Activated CD8-positive, alpha-beta memory T cell treated with anti-CD3 and anti-CD28 coated beads, Interleukin-2, amount 50 U/mL, for 4 hours (primary cell): ENCODE data around the gene RNASE8.

Experiments used
- DNase-seq: peaks from one replicate; pipeline ENCODE4 v3.0.0-alpha.2; 2020

Gene RNASE8

DNA sequence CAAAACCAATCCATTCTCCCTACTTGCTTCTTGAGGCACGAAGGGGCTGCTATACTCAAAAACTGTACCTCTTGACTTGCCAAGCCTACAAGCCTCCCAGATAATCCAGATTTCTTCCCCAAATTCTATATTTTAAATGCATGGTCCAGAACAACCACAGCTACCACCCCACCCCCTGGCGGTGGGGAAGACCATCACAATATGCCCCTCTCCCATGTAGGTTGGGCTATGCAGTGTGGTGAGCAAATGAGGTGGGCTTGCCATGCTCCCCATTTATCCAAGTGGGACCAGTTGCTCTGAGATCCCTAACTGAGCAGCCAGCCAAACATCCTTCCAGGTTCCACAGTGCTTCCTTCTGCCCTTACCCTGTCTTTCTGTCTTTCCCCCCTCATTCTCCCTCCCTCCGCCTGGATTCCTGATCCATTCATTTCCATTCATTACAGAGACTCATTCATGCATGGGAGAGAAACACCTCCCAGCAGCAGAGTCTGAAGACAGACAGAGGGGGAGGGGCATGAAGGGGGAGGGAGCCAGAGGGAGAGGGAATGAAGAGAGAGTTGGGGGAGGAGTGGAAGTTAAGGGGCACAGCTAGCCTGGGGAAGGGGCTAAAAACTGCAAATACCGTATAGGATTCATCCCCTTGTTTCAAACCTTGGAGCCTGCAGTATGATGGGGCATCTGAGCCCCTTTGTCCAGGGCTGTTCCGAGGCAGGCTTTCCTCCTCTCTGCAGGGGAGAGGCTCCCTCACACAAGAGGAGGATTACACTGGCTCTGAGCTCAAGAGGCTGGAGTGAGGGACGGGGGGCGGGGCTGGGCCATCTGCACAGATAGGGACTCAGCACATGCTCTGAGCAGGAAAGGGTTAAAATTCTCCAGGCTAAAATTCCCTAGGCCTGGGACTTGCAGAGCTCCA lies 36.4 kb downstream of the RNASE8 start:
- no peak for DNase-seq

DNA sequence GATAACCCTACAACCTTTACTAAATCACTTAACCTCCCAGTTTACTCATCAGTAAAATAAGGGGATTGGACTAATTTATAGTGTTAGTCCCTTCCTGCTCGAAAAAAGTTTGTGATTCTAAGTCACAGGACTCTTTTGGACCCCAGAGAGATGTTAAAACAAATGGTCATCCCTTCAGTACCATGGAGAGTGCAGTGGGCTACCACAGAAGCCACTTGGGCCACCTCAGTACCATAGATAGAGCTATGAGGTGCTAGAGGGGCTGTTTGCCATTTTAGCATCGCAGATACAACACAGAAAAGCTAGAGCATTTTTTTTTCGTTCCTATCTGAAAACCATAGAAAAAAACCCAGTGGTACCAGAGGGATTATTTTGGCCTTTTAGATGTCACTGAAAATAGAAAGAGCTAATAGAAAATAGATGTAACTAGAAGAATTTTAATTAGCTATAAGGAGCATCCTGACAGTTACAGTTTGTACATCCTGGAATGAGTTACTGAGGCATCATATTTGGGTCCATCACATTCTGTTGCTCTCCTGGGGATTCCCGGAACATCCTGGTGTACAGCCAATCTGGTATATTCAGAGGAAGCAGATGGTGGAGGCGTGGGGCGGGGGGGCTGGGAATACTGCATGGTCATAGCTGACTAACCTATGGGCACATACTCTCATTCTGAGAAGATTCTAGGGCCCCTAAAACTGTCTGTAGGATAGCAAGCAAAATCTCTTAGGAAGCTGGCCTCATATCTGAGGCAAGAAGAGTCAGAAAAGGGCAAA lies 38.0 kb downstream of the RNASE8 start:
- DNase-seq, result no peak

DNA sequence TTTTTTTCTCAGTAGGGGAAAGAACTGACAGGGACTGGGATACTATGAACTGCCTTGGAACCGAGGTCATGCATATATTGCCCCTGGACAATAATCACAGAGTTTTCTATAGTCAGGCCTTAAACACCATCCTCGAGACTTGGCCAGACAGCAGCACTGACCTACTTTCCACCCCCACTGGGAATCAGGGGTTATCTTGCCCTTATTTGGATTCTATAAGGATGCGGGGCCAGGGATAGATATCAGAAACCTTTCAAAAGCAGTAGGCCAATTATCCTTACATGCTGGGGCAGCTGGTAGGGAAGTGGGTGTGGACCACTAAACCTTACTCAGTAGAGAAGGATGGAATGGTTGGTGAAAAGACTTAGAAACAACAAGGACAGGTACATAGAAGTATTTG lies 38.8 kb downstream of the RNASE8 start:
- DNase-seq, result no peak

DNA sequence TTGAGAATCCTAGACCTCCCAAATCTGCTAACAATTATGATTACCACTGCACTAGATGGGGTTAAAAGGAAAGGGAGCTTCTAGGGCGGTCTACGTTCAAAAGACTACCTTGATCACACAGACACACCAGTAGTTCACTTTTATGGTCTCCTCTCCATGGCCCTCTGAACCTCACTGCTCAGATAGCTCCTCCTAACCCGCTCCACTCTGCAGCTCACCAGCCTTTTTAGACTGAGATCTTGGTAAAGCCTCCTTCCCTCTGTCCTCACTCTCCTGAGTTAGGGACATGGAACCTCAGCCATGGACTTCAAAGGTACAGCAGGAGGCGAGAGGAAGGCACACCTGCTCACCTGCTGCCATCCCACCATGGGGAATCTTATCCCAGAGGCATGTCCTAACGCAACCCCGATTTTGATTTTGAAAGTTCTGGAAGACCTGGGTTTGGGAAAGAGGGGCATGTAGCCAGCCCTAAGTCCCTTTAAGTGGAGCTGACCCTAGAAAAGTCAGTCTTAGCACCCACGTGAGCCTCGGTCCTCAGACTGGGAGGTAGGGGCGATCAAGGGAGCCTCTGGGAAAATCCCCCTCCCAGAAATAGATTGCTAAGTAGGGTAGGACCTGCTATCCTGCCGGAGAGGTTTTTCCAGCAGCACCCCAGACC lies 39.5 kb downstream of the RNASE8 start:
- no peak for DNase-seq

DNA sequence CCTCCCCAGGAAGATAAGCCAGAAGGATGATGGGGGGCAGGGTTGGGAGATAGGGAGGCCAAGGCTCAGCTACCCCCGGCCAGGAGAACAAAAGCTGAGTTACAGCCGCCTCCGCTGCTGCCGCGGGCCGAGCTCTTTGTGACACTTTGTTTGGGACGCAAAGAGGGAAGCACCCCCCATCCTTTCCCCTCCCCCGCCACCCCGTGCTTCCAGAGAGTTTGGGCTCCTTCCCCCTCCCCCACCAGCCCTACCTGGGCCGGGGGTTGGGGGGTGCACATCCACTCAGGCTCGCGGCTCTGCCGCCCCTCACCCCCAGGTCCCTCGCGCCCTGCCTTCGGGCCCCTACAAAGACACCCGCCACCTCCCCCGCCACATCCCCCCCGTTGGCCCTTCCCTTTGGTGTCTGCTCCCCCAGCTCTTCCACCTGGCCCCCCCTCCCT lies 40.0 kb downstream of the RNASE8 start:
- DNase-seq, result no peak

DNA sequence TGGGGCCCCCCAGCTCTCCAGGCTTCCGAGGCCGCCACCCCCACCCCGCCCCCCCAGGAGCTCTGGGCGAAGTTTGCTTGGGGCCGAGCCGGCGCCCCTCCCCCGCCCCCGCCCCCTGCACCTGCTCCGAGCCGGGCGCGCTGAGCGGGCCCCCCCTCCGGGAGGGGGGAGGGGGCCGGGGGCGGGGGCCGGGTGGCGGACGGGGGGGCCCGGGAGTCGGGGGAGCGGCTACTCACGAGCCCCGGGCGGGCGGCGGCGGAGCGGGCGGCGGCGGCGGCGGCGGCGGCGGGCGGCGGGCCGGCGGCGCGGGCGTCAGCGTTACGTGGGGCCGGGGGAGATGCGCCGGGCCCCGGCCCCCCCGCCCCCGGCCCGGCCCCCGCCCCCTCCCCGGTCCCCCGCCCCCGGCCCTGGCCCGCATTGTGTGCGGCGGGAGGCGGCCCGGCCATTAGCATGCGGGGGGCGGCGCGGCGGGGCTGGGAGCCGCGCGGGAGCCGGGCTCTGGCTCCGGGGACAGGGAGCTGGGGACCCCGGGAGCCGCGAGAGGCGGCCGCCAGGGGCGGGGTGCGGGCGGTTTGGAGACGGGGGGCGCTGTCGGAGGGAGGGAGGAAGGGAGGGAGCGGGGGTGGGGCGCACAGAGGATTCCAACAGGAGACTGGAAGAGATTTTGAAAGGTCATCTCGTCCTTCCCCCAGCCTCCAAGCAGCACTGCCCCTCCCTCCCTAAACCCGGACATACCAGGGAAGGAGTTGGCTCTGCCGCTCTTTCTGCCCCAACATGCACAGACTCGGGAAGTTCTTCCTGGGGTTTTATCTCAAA lies 40.7 kb downstream of the RNASE8 start, which contains the start of gene ZNF219:
ZNF219 (minus strand) TSS at position 580 of the 816 bp plus-strand sequence. CDS start 5,064 bp downstream, outside the sequence.
- DNase-seq, result no peak

DNA sequence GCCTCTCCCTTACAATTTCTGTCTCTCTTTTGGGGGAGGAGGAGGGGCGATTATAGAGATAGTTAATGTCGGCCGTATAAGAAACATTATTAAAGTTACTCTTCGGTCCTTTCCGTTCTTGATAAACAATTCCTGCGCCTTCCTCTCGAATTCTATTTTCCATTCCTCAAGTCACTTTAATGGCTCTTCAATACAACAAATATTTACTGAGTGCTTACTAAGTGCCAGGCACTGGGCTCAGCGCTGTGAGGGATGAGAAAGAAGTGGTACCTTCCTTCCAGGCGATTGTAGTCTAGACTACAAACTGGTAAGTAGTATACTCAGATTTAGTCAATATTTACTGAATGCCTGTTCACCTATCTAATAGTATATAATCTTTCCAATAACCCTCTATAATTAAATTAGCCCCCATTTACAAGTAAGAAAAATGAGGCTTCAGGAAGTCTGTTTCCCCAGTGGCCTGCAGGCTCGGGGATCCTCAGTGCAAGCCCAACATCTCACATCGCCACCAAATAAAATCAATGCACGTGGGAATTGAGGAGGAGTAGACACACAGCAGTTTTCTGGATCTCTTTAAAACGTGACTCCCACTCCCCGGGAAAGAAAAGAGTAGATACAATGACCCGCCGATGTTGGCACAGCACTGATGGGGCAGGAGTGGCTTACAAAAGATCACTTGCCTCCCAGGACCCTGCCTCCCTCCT lies 41.4 kb downstream of the RNASE8 start:
- no peak for DNase-seq

DNA sequence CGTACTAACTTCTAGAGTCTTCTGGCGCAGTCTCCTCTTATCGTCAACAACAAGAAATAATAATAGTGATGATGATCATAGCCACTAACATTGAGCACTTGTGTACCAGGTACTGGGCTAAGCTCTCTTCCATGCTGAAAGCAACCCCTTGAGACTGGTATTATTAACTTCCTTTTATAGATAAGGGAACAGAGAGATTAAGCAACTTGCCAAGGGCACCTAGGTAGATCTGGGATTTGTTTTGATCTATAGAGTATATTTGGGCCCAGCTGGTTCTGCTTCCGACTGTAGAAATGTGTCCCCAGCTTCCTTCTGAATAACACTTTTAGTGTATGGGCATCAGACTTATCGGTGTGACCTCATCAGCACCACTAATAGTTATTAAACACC lies 42.0 kb downstream of the RNASE8 start:
- DNase-seq, result no peak

DNA sequence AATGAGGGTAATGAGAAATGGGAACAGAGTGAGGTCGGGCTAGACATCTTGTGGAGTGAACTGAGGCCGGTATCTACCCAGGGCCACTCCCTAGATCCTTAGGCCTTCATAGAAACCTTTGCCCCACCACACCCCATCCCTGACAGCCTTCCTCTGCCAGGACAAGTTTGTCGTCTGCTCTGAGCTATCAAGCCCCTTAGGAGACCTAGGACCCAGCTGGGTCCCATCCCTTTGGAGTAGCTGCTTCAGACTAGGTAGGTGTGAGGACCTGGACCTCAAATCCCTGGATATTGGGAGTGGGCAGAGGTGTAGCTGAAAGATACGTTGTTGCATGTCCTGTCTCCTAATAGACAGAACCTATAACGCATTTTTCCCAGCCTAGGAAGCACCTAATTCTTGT lies 43.3 kb downstream of the RNASE8 start, which contains the start of gene TMEM253:
TMEM253 (plus strand) TSS at position 136 of the 400 bp plus-strand sequence. CDS start 278 bp downstream, outside the sequence.
- no peak for DNase-seq

DNA sequence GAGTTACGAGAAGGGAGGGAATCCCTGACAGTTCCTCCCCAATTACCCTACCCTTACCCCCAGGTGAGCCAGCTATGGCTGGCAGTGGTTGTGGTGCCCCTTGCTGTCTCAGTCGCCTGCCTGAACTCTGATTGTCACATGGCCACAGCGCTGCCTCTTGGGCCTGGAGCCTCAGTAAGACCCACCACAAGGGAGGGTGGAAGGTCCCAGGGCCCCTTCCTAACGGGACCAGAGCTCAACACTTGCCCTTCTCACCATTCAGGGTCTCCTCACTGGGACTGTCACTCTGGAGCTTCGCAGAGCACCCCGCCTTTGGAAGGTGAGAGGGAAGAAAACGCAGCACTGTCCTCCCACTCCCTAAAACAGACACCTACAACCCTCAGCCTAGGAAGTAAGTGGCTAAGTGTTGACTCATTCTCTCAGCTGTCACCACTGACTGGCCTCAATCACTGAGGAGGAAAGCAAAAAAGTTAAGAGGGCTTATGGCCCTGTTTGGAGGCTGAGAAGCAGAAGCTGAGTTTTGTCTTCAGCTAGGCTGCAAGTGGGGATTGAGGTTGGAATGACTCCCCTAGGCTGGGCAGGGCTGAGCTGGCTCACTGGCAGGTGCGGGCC lies 44.3 kb downstream of the RNASE8 start:
- no peak for DNase-seq

DNA sequence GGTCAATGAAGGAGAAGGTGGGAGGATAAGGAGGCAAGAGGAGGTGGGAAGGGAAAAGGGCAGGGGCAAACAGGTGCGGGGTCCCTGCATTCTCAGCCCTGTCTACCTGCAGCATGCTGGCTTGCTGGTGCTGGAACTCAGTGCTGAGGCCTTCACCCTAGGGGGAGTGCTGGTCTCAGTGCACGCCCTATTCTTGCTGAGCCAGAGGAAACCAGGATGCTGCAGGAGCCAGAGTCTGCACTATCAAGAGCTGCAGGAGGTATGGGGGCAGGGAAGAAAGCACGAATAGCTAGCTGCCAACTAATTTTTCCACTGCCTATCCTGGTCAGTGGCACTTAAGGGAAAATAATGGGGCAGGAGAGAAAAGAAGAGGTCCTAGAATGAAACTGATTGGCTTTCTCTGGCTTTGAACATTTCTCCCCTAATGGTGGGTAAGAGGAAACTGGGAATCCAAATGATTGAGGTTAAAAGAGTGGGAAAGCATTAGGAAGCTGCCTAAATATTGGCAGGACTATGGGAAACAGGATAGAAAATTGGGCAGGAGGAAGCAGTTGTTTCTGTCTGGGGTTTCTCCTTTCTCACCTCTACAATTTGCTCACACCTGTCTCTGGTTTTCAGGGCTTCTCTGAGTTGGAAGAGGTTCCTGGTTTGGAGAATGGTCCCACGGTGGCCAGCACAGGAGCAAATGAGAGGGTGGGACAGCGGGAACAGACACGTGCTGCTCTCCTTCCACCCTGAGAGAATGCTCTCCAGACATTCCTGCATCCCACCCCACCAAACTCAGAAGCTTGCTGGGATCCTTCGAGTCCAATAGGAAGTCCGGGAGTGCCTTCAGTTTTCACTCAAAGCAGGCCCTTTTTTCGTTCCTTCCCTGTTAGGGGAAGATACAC lies 45.1 kb downstream of the RNASE8 start:
- no peak for DNase-seq

DNA sequence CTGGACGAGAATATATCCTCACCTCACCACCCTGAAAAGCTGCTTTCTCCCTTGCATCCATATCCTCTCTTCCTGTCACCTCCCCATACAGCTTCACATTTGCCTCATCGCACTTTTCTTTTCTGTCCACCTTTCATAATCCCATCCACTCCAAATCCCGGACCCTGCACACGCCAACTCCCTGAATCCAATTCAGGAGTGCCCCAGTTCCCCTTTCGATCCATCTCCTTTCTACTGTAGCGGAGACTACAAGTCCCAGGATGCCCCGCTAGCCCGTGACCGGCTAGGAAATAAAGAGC lies 45.7 kb downstream of the RNASE8 start:
- DNase-seq, result no peak

DNA sequence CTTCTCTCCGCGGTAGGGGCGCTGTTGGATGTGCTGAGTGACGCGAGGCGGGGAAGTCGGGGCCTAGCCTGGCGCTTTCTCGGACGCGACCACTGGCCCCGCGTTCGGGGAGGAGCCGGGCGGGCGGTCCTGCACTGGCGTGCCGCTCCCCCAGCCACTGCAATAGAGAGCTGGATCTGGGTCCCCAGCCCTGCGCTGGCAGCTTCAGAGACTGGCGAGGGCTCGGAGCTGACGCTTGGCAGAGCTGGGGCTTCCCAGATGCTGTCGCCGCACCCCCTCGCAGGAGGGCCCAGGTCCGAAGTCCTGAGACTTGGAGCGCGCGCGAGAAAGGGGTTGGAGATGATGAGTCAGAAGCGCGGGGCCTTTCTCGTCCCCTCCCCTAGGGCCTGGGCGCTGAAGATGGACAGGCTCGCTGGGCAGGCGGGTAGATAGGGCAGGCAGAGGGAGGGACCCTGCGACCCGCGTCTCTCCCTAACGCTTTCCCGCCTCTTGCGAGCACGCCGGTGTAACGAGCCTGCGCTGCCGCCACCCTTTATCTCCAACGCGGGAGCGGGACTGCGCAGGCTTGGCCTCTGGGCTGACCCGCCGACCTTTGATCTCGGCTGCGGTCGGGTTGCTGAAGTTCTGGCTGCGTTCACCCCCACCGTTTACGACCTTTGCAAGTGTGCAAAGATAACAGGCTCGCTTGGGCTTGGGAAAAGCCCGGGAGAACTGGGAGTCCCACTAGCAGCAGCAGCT lies 46.3 kb downstream of the RNASE8 start:
- DNase-seq, result peak; percentile 93

DNA sequence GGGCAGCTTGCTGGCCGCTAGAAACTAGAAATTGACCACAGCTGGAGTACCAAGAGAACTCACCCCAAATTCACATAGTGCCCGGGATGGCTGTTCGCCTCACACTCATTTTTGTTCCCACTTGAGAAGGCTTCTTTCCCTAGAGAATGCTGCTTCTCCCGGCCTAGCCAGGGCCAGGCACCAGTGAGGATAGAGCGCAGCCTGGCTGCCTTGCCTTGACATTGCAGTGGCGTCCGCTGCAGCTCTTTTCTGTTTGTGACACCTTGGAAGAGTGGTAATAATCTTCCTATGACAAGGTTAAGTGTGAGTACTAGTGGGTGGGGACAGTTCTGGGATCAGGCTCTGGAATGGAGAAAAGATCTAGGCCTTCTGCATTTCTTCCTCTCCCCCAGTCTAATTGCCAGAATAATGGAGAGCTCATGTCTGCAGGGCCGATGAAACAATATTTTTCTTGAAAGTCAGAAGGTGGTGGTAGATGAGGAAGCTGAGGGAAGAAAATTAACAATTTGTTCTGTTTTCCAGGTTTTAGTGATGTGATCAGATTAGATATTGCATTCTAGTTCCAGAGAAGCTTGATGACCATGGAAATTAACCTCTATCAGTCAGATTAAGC lies 46.9 kb downstream of the RNASE8 start:
- peak; percentile 58 for DNase-seq

DNA sequence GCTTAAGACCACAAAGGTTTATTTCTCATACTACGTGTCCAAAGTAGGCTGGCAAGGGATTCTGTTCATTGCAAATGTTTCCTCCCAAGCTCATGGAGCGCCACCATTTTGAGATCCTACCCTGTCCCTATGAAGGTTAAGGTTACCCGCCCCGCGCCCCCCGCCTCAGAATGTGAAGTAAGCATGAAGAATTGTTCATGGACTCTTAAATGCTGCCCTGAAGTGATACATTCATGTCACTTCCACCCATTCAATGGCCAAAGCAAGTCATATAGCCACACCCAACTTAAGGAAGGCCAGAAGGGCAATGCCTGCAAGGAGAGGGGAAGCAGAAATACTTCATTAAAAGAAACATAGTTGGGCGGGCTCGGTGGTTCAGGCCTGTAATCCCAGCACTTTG lies 47.5 kb downstream of the RNASE8 start:
- DNase-seq, result no peak

DNA sequence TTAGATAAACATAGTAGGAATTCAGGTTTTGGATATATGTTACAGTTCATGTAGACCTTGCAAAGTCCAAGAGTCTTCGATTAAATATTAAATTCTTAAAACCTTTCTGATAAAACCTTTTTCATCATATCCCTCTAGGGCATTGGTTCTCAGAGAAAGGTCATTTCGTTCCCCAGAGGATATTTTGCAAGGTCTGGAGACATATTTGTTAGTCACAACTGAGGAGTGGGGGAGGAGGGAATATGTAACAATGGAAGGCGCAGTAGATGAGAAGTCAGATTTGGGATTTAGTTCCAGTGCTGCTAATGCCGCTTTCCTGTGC lies 48.5 kb downstream of the RNASE8 start:
- no peak for DNase-seq

DNA sequence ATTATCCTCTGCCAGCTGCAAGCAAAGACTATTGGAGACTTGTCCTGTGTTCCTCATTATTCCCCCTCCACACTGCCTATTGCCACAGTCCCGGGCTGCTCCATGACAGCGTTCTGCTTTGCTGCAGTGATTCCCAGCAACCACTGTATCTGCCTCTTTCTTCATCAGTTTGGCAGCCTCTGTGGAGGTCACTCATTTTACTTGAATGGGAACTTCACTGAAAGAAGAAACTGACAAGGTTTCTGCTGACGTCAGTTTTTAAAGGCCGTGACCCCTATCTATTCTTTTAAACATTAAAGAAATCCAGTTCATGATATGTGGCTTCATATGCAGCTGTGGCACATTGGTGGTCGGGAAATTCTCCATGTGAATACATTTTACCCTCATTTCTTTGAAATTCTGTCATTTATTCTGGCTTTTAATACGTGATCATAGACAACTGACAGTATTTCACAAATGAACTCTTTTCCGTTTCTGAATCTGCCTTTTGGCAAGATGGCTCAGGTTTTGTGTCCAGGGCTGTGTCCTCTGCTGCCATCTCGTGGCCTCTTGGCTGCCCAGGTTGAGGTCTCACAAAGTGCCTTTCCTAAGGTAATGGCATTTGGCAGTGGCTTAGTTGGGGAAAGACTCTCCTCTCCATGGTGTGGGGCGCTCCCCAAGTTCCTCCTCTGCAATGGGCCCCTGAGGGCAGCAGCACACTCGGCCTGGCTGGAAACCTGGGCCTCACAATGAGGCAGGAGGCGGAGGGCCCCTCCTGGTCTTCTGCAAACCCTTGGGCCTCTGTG lies 49.1 kb downstream of the RNASE8 start:
- peak; percentile 78 for DNase-seq

DNA sequence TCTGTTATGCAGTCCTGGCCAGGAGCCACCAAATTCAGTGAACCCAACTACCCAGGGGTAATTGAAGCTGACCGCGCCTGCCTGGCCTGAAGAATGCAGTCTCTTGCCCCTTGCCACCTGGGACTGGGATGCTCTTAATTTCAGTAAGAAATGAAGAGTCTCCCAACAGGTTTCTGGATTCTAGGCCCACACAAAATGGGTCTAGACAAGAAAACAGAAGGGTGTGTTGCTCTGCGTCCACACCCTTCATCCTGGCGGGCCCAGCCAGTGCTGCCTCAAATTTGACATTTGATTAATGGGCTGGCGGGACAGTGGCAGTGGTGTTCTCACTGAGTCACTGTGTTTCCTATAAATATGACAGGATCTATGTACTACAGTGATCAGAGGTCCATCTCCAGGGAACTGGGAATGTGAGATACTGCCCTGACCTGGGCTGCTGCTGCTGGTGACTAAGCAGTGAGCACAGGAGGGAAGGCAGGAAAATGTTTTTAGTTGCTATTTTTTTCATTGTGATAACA lies 49.7 kb downstream of the RNASE8 start:
- DNase-seq, result no peak
